ENCODE measurements around the gene USP10.
A peak's percentile ranks its signal among the peaks of the same experiment; 100 is the strongest.

Gene USP10

GRCh38 chr16:84662471-84662870, 37.3 kb upstream of the USP10 start:
- Histone ChIP-seq H3K27ac (ENCODE audit: low read depth, low read length) (no peak overlapping the region), H4K12ac (ENCODE audit: low read depth, low read length) (no peak overlapping the region), H3K9ac (ENCODE audit: low read length) (no peak overlapping the region), H3K4me3 (ENCODE audit: low read depth, low read length) (no peak overlapping the region), H3K4ac (ENCODE audit: low read depth, low read length) (no peak overlapping the region), H3K79me2 (ENCODE audit: control insufficient read depth, insufficient read depth, low read length, poor library complexity) (no peaks in the 10 kb centered on the region), H4K91ac (ENCODE audit: low read depth, low read length) (no peak overlapping the region), H2BK12ac (ENCODE audit: low read length) (no peak overlapping the region), H2BK120ac (ENCODE audit: insufficient read depth, low read length, poor library complexity) (no peak overlapping the region), H3K79me1 (ENCODE audit: low read length) (no peaks in the 10 kb centered on the region), H4K8ac (ENCODE audit: low read depth, low read length) (no peak overlapping the region), H3K23ac (ENCODE audit: low read length) (no peak overlapping the region), H3K18ac (ENCODE audit: low read length) (no peak overlapping the region), H2AFZ (ENCODE audit: insufficient read depth, low read length, poor library complexity) (no peak overlapping the region), H3K4me2 (ENCODE audit: low read length) (no peak overlapping the region), H3K14ac (ENCODE audit: low read length) (no peak overlapping the region), H3K36me3 (ENCODE audit: control insufficient read depth in 1 of 2, insufficient read depth in 2 of 2, low read length in 2 of 2) (peaks cover 45 to 65% of the 10 kb centered on the region in 2 experiments), H3K4me1 (ENCODE audit: control insufficient read depth in 1 of 2, insufficient read depth in 2 of 2, low read length in 2 of 2) (no peaks in the 10 kb centered on the region), H3K9me3 (ENCODE audit: insufficient read depth, low read depth, low read length) (no peaks in the 10 kb centered on the region), H2AK5ac (ENCODE audit: low read length) (no peak overlapping the region), H2BK5ac (ENCODE audit: low read depth, low read length, poor library complexity) (no peak overlapping the region), H3K27me3 (ENCODE audit: insufficient read depth, low read length) (no peaks in the 10 kb centered on the region)
- DNase-seq = no peak
- no CpG with 5 or more reads among the region's 9 CpGs for WGBS (ENCODE audit: extremely low coverage, insufficient coverage, insufficient read length)

- Histone ChIP-seq H3K4me1 (ENCODE audit: control insufficient read depth in 1 of 2, insufficient read depth in 2 of 2, low read length in 2 of 2) (no peaks in the 10 kb centered on the region), H3K79me1 (ENCODE audit: low read length) (no peaks in the 10 kb centered on the region), H4K8ac (ENCODE audit: low read depth, low read length) (no peak overlapping the region), H2BK12ac (ENCODE audit: low read length) (no peak overlapping the region), H3K4me2 (ENCODE audit: low read length) (no peak overlapping the region), H3K23ac (ENCODE audit: low read length) (peak overlapping the region; percentile 26), H2AFZ (ENCODE audit: insufficient read depth, low read length, poor library complexity) (no peak overlapping the region), H2BK5ac (ENCODE audit: low read depth, low read length, poor library complexity) (no peak overlapping the region), H3K9me3 (ENCODE audit: insufficient read depth, low read depth, low read length) (no peaks in the 10 kb centered on the region), H2AK5ac (ENCODE audit: low read length) (no peak overlapping the region), H4K91ac (ENCODE audit: low read depth, low read length) (no peak overlapping the region), H3K27me3 (ENCODE audit: insufficient read depth, low read length) (no peaks in the 10 kb centered on the region), H3K9ac (ENCODE audit: low read length) (no peak overlapping the region), H3K79me2 (ENCODE audit: control insufficient read depth, insufficient read depth, low read length, poor library complexity) (no peaks in the 10 kb centered on the region), H2BK120ac (ENCODE audit: insufficient read depth, low read length, poor library complexity) (no peak overlapping the region), H3K4ac (ENCODE audit: low read depth, low read length) (no peak overlapping the region), H4K12ac (ENCODE audit: low read depth, low read length) (no peak overlapping the region), H3K4me3 (ENCODE audit: low read depth, low read length) (no peak overlapping the region), H3K36me3 (ENCODE audit: control insufficient read depth in 1 of 2, insufficient read depth in 2 of 2, low read length in 2 of 2) (peaks cover 35 to 54% of the 10 kb centered on the region in 2 experiments), H3K18ac (ENCODE audit: low read length) (no peak overlapping the region), H3K27ac (ENCODE audit: low read depth, low read length) (no peak overlapping the region), H3K14ac (ENCODE audit: low read length) (no peak overlapping the region)
- no CpG with 5 or more reads among the region's 9 CpGs for WGBS (ENCODE audit: extremely low coverage, insufficient coverage, insufficient read length)
- DNase-seq = no peak
These were observed 36.2 kb upstream of the USP10 start for GRCh38 chr16:84663433-84664101.

- H2BK120ac ChIP-seq (ENCODE audit: insufficient read depth, low read length, poor library complexity) = no peak overlapping the region
- H3K36me3 ChIP-seq (ENCODE audit: control insufficient read depth in 1 of 2, insufficient read depth in 2 of 2, low read length in 2 of 2) = peaks cover 21 to 39% of the 10 kb centered on the region in 2 experiments
- no peak overlapping the region for H3K18ac ChIP-seq (ENCODE audit: low read length)
- H3K27ac ChIP-seq (ENCODE audit: low read depth, low read length) = no peak overlapping the region
- H3K79me2 ChIP-seq (ENCODE audit: control insufficient read depth, insufficient read depth, low read length, poor library complexity) = no peaks in the 10 kb centered on the region
- no peaks in the 10 kb centered on the region for H3K27me3 ChIP-seq (ENCODE audit: insufficient read depth, low read length)
- no CpG with 5 or more reads among the region's 2 CpGs for whole genome bisulfite sequencing (ENCODE audit: extremely low coverage, insufficient coverage, insufficient read length)
- no peak overlapping the region for H3K4ac ChIP-seq (ENCODE audit: low read depth, low read length)
- H3K23ac ChIP-seq (ENCODE audit: low read length) = no peak overlapping the region
- H3K9me3 ChIP-seq (ENCODE audit: insufficient read depth, low read depth, low read length) = no peaks in the 10 kb centered on the region
- H3K4me1 ChIP-seq (ENCODE audit: control insufficient read depth in 1 of 2, insufficient read depth in 2 of 2, low read length in 2 of 2) = no peaks in the 10 kb centered on the region
- no peak overlapping the region for H4K8ac ChIP-seq (ENCODE audit: low read depth, low read length)
- no peak overlapping the region for H3K9ac ChIP-seq (ENCODE audit: low read length)
- no peaks in the 10 kb centered on the region for H3K79me1 ChIP-seq (ENCODE audit: low read length)
- H3K14ac ChIP-seq (ENCODE audit: low read length) = no peak overlapping the region
- H2AFZ ChIP-seq (ENCODE audit: insufficient read depth, low read length, poor library complexity) = no peak overlapping the region
- no peak overlapping the region for H2BK12ac ChIP-seq (ENCODE audit: low read length)
- H4K91ac ChIP-seq (ENCODE audit: low read depth, low read length) = no peak overlapping the region
- H2AK5ac ChIP-seq (ENCODE audit: low read length) = no peak overlapping the region
- H4K12ac ChIP-seq (ENCODE audit: low read depth, low read length) = no peak overlapping the region
- H2BK5ac ChIP-seq (ENCODE audit: low read depth, low read length, poor library complexity) = no peak overlapping the region
- no peak for DNase-seq
- H3K4me2 ChIP-seq (ENCODE audit: low read length) = no peak overlapping the region
- no peak overlapping the region for H3K4me3 ChIP-seq (ENCODE audit: low read depth, low read length)
These were observed 34.4 kb upstream of the USP10 start for GRCh38 chr16:84665359-84665758.

- Histone ChIP-seq H2AK5ac (ENCODE audit: low read length) (no peak overlapping the region), H2AFZ (ENCODE audit: insufficient read depth, low read length, poor library complexity) (no peak overlapping the region), H3K4me1 (ENCODE audit: control insufficient read depth in 1 of 2, insufficient read depth in 2 of 2, low read length in 2 of 2) (no peaks in the 10 kb centered on the region), H3K27me3 (ENCODE audit: insufficient read depth, low read length) (no peaks in the 10 kb centered on the region), H3K36me3 (ENCODE audit: control insufficient read depth in 1 of 2, insufficient read depth in 2 of 2, low read length in 2 of 2) (peaks cover 20 to 36% of the 10 kb centered on the region in 2 experiments), H4K91ac (ENCODE audit: low read depth, low read length) (no peak overlapping the region), H2BK5ac (ENCODE audit: low read depth, low read length, poor library complexity) (no peak overlapping the region), H3K23ac (ENCODE audit: low read length) (no peak overlapping the region), H3K4me2 (ENCODE audit: low read length) (no peak overlapping the region), H3K9me3 (ENCODE audit: insufficient read depth, low read depth, low read length) (no peaks in the 10 kb centered on the region), H3K79me1 (ENCODE audit: low read length) (no peaks in the 10 kb centered on the region), H3K4me3 (ENCODE audit: low read depth, low read length) (no peak overlapping the region), H2BK12ac (ENCODE audit: low read length) (no peak overlapping the region), H3K4ac (ENCODE audit: low read depth, low read length) (no peak overlapping the region), H3K27ac (ENCODE audit: low read depth, low read length) (no peak overlapping the region), H4K12ac (ENCODE audit: low read depth, low read length) (no peak overlapping the region), H3K9ac (ENCODE audit: low read length) (no peak overlapping the region), H3K79me2 (ENCODE audit: control insufficient read depth, insufficient read depth, low read length, poor library complexity) (no peaks in the 10 kb centered on the region), H2BK120ac (ENCODE audit: insufficient read depth, low read length, poor library complexity) (no peak overlapping the region), H3K18ac (ENCODE audit: low read length) (no peak overlapping the region), H4K8ac (ENCODE audit: low read depth, low read length) (no peak overlapping the region), H3K14ac (ENCODE audit: low read length) (no peak overlapping the region)
- no CpG with 5 or more reads among the region's 7 CpGs for WGBS (ENCODE audit: extremely low coverage, insufficient coverage, insufficient read length)
- no peak for DNase-seq
These were observed 34.0 kb upstream of the USP10 start for GRCh38 chr16:84665843-84666242.

All from trophoblast cell (in vitro differentiated cells and primary cell).